ENCODE data around the gene TNS3.

GRCh38 chr7:47325337-47325736 is 256.6 kb downstream of the TNS3 start:
- TF ChIP-seq CTCF (IDR thresholded peaks at IDR 0.05 in 8 of 11, conservative IDR thresholded peaks at IDR 0.05 in 3 of 11): no peak
- TF ChIP-seq POLR2A (IDR thresholded peaks at IDR 0.05): no peak

Data from spleen (tissue), 7 donors.